ENCODE measurements around the gene DHX16.

The DHX16 gene

DNA sequence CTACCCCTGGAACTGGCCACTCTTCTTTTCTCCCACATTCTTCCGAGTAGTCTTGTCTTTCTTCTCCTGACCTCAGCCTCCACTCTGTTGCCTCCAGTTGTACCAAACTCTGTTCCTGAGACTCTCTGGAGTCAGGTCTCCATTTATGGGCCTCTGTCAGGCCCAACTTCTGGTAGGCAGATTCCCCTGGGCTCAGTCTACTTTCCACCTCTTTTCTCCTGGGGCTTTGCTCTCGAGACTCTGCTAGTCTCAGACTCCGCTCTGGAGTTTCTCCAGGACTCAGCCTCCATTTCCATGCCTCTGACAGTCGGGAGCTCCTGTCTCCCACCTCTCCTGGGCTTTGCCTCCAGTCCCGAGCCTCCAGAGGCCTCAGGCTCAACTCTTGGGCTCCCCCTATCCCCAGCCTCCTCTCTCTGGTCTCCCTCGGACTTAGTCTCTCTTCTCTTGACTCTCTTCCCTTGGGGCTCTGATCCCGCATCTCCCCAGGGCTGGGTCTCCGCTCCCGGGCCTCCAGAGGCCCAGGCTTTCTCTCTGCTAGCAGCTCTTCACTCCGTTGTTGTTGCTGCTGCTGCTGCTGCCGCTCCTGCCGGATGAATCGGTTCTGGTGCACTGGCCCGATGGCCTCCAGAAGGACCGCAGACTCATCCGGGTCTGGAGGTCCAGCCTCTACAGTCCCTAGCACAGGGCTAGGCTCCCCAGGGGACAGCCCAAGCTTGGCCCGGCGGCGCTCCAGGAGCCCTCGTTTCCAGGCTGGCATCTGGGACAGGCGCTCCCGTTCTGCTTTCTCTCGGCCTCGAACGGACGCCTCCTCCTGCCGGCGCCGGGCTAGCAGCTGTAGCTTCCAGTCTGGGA lies 12.6 kb upstream of the DHX16 start:
- H3K9ac ChIP-seq (ENCODE audit: low read depth, low read length) = no peak overlapping the region

GRCh38 chr6:30684386-30685156 lies 11.8 kb upstream of the DHX16 start:
- no peaks in the 10 kb centered on the region for H3K27me3 ChIP-seq (ENCODE audit: control insufficient read depth, insufficient read depth, low read length)
- peaks cover 39% of the 10 kb centered on the region for H3K4me1 ChIP-seq (ENCODE audit: control insufficient read depth, insufficient read depth, low read length)
- H3K27ac ChIP-seq (ENCODE audit: low read depth, low read length) = no peak overlapping the region
- no peak overlapping the region for H3K9ac ChIP-seq (ENCODE audit: low read depth, low read length)
- H3K4me3 ChIP-seq (ENCODE audit: low read depth, low read length) = peak overlapping the region; percentile 35; the same call in 1 of the 2 replicates
- H3K9me3 ChIP-seq (ENCODE audit: control insufficient read depth, insufficient read depth, low read length) = no peaks in the 10 kb centered on the region
- H3K36me3 ChIP-seq (ENCODE audit: control insufficient read depth, insufficient read depth, low read length) = no peaks in the 10 kb centered on the region; the same call in 1 of the 2 replicates

More for the DNA sequence above, 12.6 kb upstream of the DHX16 start:
- Histone ChIP-seq H3K4me3 (ENCODE audit: low read depth, low read length) (peak overlapping the region; percentile 92), H3K36me3 (ENCODE audit: control insufficient read depth, insufficient read depth, low read length) (no peaks in the 10 kb centered on the region; the same call in 1 of the 2 replicates), H3K27ac (ENCODE audit: low read depth, low read length) (no peak overlapping the region), H3K9me3 (ENCODE audit: control insufficient read depth, insufficient read depth, low read length) (no peaks in the 10 kb centered on the region), H3K27me3 (ENCODE audit: control insufficient read depth, insufficient read depth, low read length) (no peaks in the 10 kb centered on the region), H3K4me1 (ENCODE audit: control insufficient read depth, insufficient read depth, low read length) (peaks cover 42% of the 10 kb centered on the region)

DNA sequence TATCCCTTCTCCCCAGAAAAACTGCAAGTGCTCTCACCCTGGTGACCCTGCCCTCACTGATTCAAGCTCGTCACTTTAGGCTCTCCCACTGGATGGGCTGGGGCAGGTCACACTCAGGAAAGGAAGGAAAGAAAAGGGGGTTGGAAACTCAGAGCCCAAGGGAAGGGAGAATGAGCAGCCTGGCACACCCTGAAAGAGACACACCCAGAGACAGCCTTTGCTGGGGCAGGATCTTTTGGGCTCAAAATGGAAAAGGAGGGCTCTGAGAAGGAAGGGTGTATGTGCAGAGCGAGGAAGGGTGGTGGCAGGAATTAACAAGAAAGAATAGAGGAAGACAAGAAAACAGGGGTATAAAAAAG lies 11.2 kb upstream of the DHX16 start:
- no peaks in the 10 kb centered on the region for H3K27me3 ChIP-seq (ENCODE audit: control insufficient read depth, insufficient read depth, low read length)
- H3K9ac ChIP-seq (ENCODE audit: low read depth, low read length) = no peak overlapping the region
- no peaks in the 10 kb centered on the region for H3K9me3 ChIP-seq (ENCODE audit: control insufficient read depth, insufficient read depth, low read length)
- no peak overlapping the region for H3K27ac ChIP-seq (ENCODE audit: low read depth, low read length)
- H3K36me3 ChIP-seq (ENCODE audit: control insufficient read depth, insufficient read depth, low read length) = no peaks in the 10 kb centered on the region; the same call in 1 of the 2 replicates
- peak overlapping the region; percentile 27; the same call in 1 of the 2 replicates for H3K4me3 ChIP-seq (ENCODE audit: low read depth, low read length)
- peaks cover 39% of the 10 kb centered on the region for H3K4me1 ChIP-seq (ENCODE audit: control insufficient read depth, insufficient read depth, low read length)

- Histone ChIP-seq H3K4me3 (ENCODE audit: low read depth, low read length) (peak overlapping the region; percentile 47), H3K27ac (ENCODE audit: low read depth, low read length) (peak overlapping the region; percentile 84), H3K9ac (ENCODE audit: low read depth, low read length) (peak overlapping the region; percentile 45), H3K9me3 (ENCODE audit: control insufficient read depth, insufficient read depth, low read length) (no peaks in the 10 kb centered on the region), H3K36me3 (ENCODE audit: control insufficient read depth, insufficient read depth, low read length) (peaks cover 4% of the 10 kb centered on the region), H3K27me3 (ENCODE audit: control insufficient read depth, insufficient read depth, low read length) (no peaks in the 10 kb centered on the region), H3K4me1 (ENCODE audit: control insufficient read depth, insufficient read depth, low read length) (peaks cover 39% of the 10 kb centered on the region)
Measured at GRCh38 chr6:30683183-30683979, 10.6 kb upstream of the DHX16 start.

- no peaks in the 10 kb centered on the region for H3K27me3 ChIP-seq (ENCODE audit: control insufficient read depth, insufficient read depth, low read length)
- peak overlapping the region; percentile 47 for H3K4me3 ChIP-seq (ENCODE audit: low read depth, low read length)
- peak overlapping the region; percentile 45 for H3K9ac ChIP-seq (ENCODE audit: low read depth, low read length)
- H3K4me1 ChIP-seq (ENCODE audit: control insufficient read depth, insufficient read depth, low read length) = peaks cover 35% of the 10 kb centered on the region
- no peaks in the 10 kb centered on the region for H3K9me3 ChIP-seq (ENCODE audit: control insufficient read depth, insufficient read depth, low read length)
- H3K27ac ChIP-seq (ENCODE audit: low read depth, low read length) = peak overlapping the region; percentile 84
- peaks cover 11% of the 10 kb centered on the region; the same call in 1 of the 2 replicates for H3K36me3 ChIP-seq (ENCODE audit: control insufficient read depth, insufficient read depth, low read length)
Measured at GRCh38 chr6:30682143-30683117, 9.6 kb upstream of the DHX16 start.

- no peaks in the 10 kb centered on the region for H3K27me3 ChIP-seq (ENCODE audit: control insufficient read depth, insufficient read depth, low read length)
- H3K36me3 ChIP-seq (ENCODE audit: control insufficient read depth, insufficient read depth, low read length) = peaks cover 17% of the 10 kb centered on the region
- no peak overlapping the region for H3K4me3 ChIP-seq (ENCODE audit: low read depth, low read length)
- H3K9ac ChIP-seq (ENCODE audit: low read depth, low read length) = no peak overlapping the region
- peak overlapping the region; percentile 84 for H3K27ac ChIP-seq (ENCODE audit: low read depth, low read length)
- H3K4me1 ChIP-seq (ENCODE audit: control insufficient read depth, insufficient read depth, low read length) = peaks cover 35% of the 10 kb centered on the region
- no peaks in the 10 kb centered on the region for H3K9me3 ChIP-seq (ENCODE audit: control insufficient read depth, insufficient read depth, low read length)
Measured at GRCh38 chr6:30681766-30682142, 8.9 kb upstream of the DHX16 start.

DNA sequence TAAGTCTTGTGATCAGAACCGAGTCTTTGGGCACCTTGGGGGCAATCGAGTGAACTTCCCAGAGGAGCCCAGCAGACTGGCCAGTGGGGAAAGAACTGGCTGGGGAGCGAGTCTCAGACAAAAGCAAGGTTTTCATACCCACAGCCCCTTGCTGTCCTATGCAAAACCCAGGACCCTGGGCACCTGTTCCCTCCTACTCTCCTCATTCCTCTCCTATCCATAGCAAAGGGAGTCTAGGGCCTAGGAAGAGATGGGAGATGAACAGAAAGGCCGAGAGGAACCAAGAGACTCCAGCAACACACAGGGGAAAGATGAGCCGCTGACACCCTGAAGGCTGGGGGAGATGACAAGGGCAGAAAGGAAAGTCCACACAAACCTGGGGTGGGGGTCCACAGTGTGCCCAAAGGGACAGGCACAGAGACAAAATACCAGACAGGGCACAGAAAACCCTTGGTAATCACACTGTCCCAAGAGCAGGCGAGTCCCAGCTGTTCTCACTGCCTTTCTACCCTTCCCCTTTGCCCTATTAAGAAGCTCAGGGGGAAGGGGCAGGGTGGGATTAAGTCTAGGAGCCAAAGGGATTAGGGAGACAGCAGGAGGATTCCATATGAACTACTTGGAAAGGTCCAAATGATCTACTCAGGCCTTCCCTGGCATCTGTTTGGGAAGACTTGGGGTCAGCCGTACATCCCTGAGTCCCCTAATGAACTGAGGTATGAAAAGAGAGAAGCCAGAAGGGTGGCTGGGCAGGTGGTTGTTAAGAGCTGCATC lies 7.1 kb upstream of the DHX16 start:
- Histone ChIP-seq H3K9me3 (ENCODE audit: control insufficient read depth, insufficient read depth, low read length) (no peaks in the 10 kb centered on the region), H3K27ac (ENCODE audit: low read depth, low read length) (peak overlapping the region; percentile 49), H3K27me3 (ENCODE audit: control insufficient read depth, insufficient read depth, low read length) (no peaks in the 10 kb centered on the region), H3K9ac (ENCODE audit: low read depth, low read length) (no peak overlapping the region), H3K4me3 (ENCODE audit: low read depth, low read length) (no peak overlapping the region), H3K36me3 (ENCODE audit: control insufficient read depth, insufficient read depth, low read length) (peaks cover 24% of the 10 kb centered on the region), H3K4me1 (ENCODE audit: control insufficient read depth, insufficient read depth, low read length) (peaks cover 31% of the 10 kb centered on the region)

- peaks cover 29% of the 10 kb centered on the region for H3K4me1 ChIP-seq (ENCODE audit: control insufficient read depth, insufficient read depth, low read length)
- no peaks in the 10 kb centered on the region for H3K27me3 ChIP-seq (ENCODE audit: control insufficient read depth, insufficient read depth, low read length)
- H3K9ac ChIP-seq (ENCODE audit: low read depth, low read length) = no peak overlapping the region
- H3K4me3 ChIP-seq (ENCODE audit: low read depth, low read length) = peak overlapping the region; percentile 50; the same call in 1 of the 2 replicates
- H3K9me3 ChIP-seq (ENCODE audit: control insufficient read depth, insufficient read depth, low read length) = no peaks in the 10 kb centered on the region
- H3K27ac ChIP-seq (ENCODE audit: low read depth, low read length) = no peak overlapping the region
- peaks cover 24% of the 10 kb centered on the region for H3K36me3 ChIP-seq (ENCODE audit: control insufficient read depth, insufficient read depth, low read length)
Measured at GRCh38 chr6:30678964-30679726, 6.3 kb upstream of the DHX16 start.

GRCh38 chr6:30676660-30677285 lies 4.0 kb upstream of the DHX16 start:
- no peak overlapping the region for H3K27ac ChIP-seq (ENCODE audit: low read depth, low read length)
- peaks cover 9% of the 10 kb centered on the region for H3K4me1 ChIP-seq (ENCODE audit: control insufficient read depth, insufficient read depth, low read length)
- H3K27me3 ChIP-seq (ENCODE audit: control insufficient read depth, insufficient read depth, low read length) = no peaks in the 10 kb centered on the region
- H3K36me3 ChIP-seq (ENCODE audit: control insufficient read depth, insufficient read depth, low read length) = peaks cover 24% of the 10 kb centered on the region
- H3K4me3 ChIP-seq (ENCODE audit: low read depth, low read length) = no peak overlapping the region
- H3K9me3 ChIP-seq (ENCODE audit: control insufficient read depth, insufficient read depth, low read length) = no peaks in the 10 kb centered on the region
- H3K9ac ChIP-seq (ENCODE audit: low read depth, low read length) = no peak overlapping the region
